ENCODE measurements around the gene SLC23A2. TPM values are rescaled to one million over a fixed set of nuclear protein-coding genes. Genes with fewer than 3 reads are reported as not detected.

Gene SLC23A2
- total RNA-seq, 4 donors from 2014 or later = 9.6 to 17.0 (median 13.5) TPM

GRCh38 chr20:4861961-4862360, 139.3 kb downstream of the SLC23A2 start:
- TF ChIP-seq, protein P1, sequence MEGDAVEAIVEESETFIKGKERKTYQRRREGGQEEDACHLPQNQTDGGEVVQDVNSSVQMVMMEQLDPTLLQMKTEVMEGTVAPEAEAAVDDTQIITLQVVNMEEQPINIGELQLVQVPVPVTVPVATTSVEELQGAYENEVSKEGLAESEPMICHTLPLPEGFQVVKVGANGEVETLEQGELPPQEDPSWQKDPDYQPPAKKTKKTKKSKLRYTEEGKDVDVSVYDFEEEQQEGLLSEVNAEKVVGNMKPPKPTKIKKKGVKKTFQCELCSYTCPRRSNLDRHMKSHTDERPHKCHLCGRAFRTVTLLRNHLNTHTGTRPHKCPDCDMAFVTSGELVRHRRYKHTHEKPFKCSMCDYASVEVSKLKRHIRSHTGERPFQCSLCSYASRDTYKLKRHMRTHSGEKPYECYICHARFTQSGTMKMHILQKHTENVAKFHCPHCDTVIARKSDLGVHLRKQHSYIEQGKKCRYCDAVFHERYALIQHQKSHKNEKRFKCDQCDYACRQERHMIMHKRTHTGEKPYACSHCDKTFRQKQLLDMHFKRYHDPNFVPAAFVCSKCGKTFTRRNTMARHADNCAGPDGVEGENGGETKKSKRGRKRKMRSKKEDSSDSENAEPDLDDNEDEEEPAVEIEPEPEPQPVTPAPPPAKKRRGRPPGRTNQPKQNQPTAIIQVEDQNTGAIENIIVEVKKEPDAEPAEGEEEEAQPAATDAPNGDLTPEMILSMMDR (IDR thresholded peaks at IDR 0.05; ENCODE audit: low read depth) = no peak

DNA sequence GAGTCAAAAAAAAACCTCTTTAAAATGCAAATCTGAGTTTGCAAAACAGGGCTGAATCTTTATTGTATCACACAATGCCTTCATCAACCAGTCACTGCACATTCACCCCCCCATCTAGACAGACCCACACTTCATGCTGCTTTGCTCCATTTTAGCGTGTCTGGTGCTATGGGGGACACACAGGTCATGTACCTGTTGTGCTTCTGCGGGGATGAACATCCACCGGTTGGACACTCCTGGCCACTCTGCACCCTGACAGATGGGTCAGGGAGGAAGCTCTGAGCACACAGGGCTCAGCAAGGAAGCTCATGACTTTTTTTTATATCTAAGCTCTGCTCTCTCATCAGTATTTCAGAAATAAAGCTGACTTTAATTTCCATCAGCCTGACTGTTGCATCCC, 143.3 kb downstream of the SLC23A2 start:
- TF ChIP-seq, protein P1 (IDR thresholded peaks at IDR 0.05; ENCODE audit: low read depth) = no peak

DNA sequence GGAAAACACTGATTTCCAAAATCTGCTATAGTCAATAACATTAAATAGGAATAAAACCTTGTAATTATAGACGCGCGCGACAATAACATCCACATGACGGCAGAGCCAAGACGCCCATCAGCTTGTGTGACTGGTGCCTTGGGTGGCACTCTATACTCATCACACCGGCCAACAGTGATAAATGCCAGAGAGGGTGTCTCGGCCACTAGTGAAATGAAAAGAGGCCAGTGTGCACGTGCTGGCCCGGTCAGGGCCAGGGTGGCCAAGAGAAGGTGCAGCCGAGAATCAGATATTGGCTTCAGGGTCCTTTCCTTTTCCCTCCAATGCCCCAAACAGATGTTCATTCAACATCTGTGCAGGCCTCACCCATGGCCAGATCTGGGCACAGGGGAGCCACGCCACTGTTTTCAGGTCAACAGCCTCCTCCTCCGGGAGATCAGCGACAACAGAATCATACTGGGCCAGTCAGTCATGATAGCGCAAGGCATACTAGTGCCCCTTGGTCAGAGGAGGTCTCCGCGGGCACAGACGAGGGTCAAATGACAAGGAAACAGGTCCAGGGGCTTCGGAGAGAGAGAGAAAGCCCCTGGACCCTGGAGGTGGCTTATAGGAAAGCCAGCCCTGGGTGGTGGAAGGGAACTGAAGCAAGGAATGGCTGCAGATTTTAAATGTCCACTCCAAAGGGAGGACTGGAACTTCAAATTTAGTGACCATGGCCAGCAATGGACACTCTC, 145.1 kb downstream of the SLC23A2 start:
- TF ChIP-seq, protein P1 (IDR thresholded peaks at IDR 0.05; ENCODE audit: low read depth) = no peak

DNA sequence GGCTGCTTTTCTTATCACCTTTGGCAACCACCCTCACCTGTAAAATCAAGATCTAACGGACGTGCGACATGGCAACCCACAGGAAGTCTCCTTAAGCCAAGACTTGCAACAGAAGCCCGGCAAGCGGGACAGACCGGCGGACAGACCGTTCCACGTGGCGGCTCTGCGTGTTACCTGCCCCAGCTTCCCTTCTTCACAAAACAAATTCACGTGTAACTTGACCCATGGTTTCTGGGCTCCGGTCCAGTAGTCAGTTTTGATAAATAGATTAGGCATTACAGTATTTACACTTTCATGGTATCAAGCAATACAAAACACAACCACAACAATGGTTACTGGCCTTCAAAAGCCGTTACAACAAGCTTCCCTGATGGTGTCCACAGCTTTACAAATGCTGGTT, 145.8 kb downstream of the SLC23A2 start:
- TF ChIP-seq, protein P1 (IDR thresholded peaks at IDR 0.05; ENCODE audit: low read depth) = no peak

GRCh38 chr20:4855097-4855496, 146.2 kb downstream of the SLC23A2 start:
- TF ChIP-seq, protein P1 (IDR thresholded peaks at IDR 0.05; ENCODE audit: low read depth) = no peak

DNA sequence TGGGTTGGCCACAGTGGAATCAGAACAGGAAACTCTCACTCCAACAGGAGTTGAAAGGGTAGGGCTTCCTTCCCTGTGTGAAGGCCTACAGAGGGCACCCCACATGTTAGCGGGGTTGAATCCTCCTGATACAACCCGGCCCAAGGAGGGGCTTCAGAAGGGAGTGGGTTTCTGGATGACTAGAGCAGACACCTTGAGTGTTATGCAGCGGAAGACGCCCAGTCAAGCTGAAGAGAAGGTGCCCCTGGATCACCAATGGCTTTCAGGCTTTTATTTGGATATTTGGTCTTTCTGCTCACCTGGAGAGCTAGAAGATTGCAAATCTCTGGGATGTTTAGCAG, 146.8 kb downstream of the SLC23A2 start:
- TF ChIP-seq, protein P1 (IDR thresholded peaks at IDR 0.05; ENCODE audit: low read depth) = no peak

DNA sequence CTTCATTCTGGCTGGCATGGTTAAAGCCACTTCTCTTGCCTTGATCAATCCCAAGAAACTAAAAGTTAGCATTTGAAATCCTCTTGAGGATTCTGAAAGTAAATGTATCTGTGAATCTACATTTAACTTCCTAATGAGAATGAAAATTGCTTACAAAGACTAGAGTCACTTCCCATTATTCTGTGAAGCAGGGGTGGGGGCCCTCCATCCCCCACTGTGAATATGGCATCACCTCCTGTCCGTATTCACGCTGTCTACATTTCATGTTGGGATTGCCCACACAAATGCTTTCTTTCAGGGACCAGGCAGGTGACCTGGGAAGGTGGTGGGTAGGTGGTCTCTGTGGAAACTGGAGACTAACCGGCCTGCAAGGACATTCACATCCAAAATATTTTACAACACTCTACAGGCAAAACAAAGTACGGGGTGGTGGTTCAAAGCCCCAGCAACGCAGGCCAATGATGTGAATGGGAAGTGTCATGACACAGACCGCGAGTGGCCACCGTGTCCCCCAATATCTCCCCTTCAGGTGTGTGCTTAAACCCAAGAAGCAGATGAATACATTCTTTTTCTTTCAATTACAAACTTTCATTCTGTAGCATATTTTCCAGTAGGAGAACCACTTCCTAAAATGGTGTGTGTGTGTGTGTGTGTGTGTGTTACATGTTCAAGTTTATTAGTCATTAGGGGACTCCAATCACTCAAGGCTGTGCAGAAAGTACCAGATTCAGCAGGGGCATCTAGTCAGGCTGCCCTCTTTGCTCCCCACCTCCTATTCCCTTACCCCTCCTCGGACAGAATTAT, 147.4 kb downstream of the SLC23A2 start:
- TF ChIP-seq, protein P1 (IDR thresholded peaks at IDR 0.05; ENCODE audit: low read depth) = no peak

Measured in subcutaneous adipose tissue (tissue), 4 donors.